EH (cell line): ENCODE measurements around the gene MICAL2.

Experiments
- DNase-seq: peaks from one replicate; pipeline ENCODE4 v3.0.0-alpha.2; 2015; ENCODE audit warnings: low read depth

MICAL2 gene

GRCh38 chr11:12156301-12157140 is 46.1 kb downstream of the MICAL2 start:
- DNase-seq, result no peak

- peak; percentile 92 for DNase-seq
Observed at GRCh38 chr11:12157241-12157661, 46.9 kb downstream of the MICAL2 start.

- DNase-seq, result no peak
Observed at GRCh38 chr11:12158909-12159308, 48.5 kb downstream of the MICAL2 start.

- peak; percentile 95 for DNase-seq
Observed at GRCh38 chr11:12159351-12160099, 49.1 kb downstream of the MICAL2 start.

GRCh38 chr11:12160231-12160630 is 49.8 kb downstream of the MICAL2 start:
- DNase-seq, result no peak

- peak; percentile 57 for DNase-seq
Observed at GRCh38 chr11:12160680-12161079, 50.3 kb downstream of the MICAL2 start.

- DNase-seq, result no peak
Observed at GRCh38 chr11:12161137-12161536, 50.7 kb downstream of the MICAL2 start.

GRCh38 chr11:12161603-12162350 is 51.4 kb downstream of the MICAL2 start:
- no peak for DNase-seq

- DNase-seq, result no peak
Observed at GRCh38 chr11:12162652-12163051, 52.3 kb downstream of the MICAL2 start.

- DNase-seq, result peak; percentile 98
Observed at GRCh38 chr11:12163181-12163941, 53.0 kb downstream of the MICAL2 start.

- peak; percentile 93 for DNase-seq
Observed at GRCh38 chr11:12164061-12165014, 53.9 kb downstream of the MICAL2 start.

GRCh38 chr11:12165237-12165875 is 55.0 kb downstream of the MICAL2 start:
- DNase-seq, result no peak

- DNase-seq, result no peak
Observed at GRCh38 chr11:12166299-12167060, 56.1 kb downstream of the MICAL2 start.

- peak; percentile 93 for DNase-seq
Observed at GRCh38 chr11:12167061-12168000, 56.9 kb downstream of the MICAL2 start.

GRCh38 chr11:12168114-12168513 is 57.7 kb downstream of the MICAL2 start:
- no peak for DNase-seq

GRCh38 chr11:12169822-12170221 is 59.4 kb downstream of the MICAL2 start:
- DNase-seq, result no peak

GRCh38 chr11:12170501-12170900 is 60.1 kb downstream of the MICAL2 start:
- no peak for DNase-seq

- DNase-seq, result peak; percentile 81
Observed at GRCh38 chr11:12170984-12171383, 60.6 kb downstream of the MICAL2 start.
